Endothelial cell of umbilical vein (primary cell): Measurements from ENCODE around the gene AGT. TPM values are rescaled to one million over a fixed set of nuclear protein-coding genes. Genes with fewer than 3 reads are reported as not detected.

Source experiments
- BruUV-seq: library from RNA; stranded (reverse); fragments of 400-500 nt; replicated peaks from 2 replicates; lab custom pipeline; 2021; lab: Mats Ljungman, UMichigan
- CTCF ChIA-PET: fragments of 300-600, 350-600 bp; sonication (Branson Sonifier 250); formaldehyde crosslinking; loops from one replicate; lab custom pipeline; 2021; ENCODE audit warnings: antibody characterized with exemption, inconsistent platforms; lab: Charles Lee
- POLR2A ChIA-PET: fragments of 300-600, 350-600 bp; sonication (Branson Sonifier 250); formaldehyde crosslinking; loops from one replicate; lab custom pipeline; 2021; ENCODE audit warnings: antibody characterized with exemption, inconsistent platforms; lab: Charles Lee
- DNase-seq: peaks from one replicate; pipeline ENCODE4 v3.0.0-alpha.2; 2011; ENCODE audit warnings: low read depth, low spot score
- FAIRE-seq: peaks from 2 replicates; lab custom pipeline; 2011; peaks lifted over from hg19 to GRCh38; lab: Jason Lieb, UNC
- H2AFZ ChIP-seq: 2 replicates; pipeline ENCODE4 v1.6.0; 2012; ENCODE audit warnings: low read depth, low read length, control low read depth, inconsistent platforms
- H3K27ac ChIP-seq: 2 replicates; pipeline ENCODE4 v1.5.1; 2011; ENCODE audit warnings: low read depth, mild to moderate bottlenecking, control low read depth, low read length, moderate library complexity; ENCODE audit not compliant: insufficient read depth
- H3K27me3 ChIP-seq, 2 experiments: 2 replicates each; pipeline versions ENCODE4 v1.6.0 to v1.6.1; 2011; ENCODE audit warnings: low read length in 2 of 2, mixed read lengths in 1 of 2; ENCODE audit not compliant: control insufficient read depth in 2 of 2, insufficient read depth in 2 of 2
- H3K36me3 ChIP-seq, 2 experiments: 2 replicates in 1 of 2; 3 replicates in 1 of 2; pipeline ENCODE4 v1.5.1; 2011; ENCODE audit warnings: low read length in 2 of 2, mild to moderate bottlenecking in 1 of 2, moderate library complexity in 1 of 2; ENCODE audit not compliant: control insufficient read depth in 2 of 2, insufficient read depth in 2 of 2; ENCODE audit errors: extremely low read depth in 1 of 2
- H3K4me1 ChIP-seq: 3 replicates; pipeline ENCODE4 v1.5.1; 2011; ENCODE audit warnings: mild to moderate bottlenecking, low read length; ENCODE audit not compliant: control insufficient read depth, insufficient read depth; ENCODE audit errors: extremely low read depth
- H3K4me2 ChIP-seq: 2 replicates; pipeline ENCODE4 v1.6.1; 2011; ENCODE audit warnings: low read length, control low read depth, mixed read lengths; ENCODE audit not compliant: insufficient read depth
- H3K4me3 ChIP-seq, 3 experiments: fragments of 200-600 bp in 1 of 3; sonication (generic), shearing (Covaris generic) in 1 of 3; replicated peaks in 1 of 3; 2 replicates each; pipeline ENCODE4 v1.5.1; 2011 to 2016; ENCODE audit warnings: control low read depth in 3 of 3, low read length in 3 of 3, mild to moderate bottlenecking in 2 of 3, inconsistent platforms in 1 of 3, low read depth in 1 of 3, moderate library complexity in 1 of 3; ENCODE audit not compliant: insufficient read depth in 1 of 3
- H3K79me2 ChIP-seq: 2 replicates; pipeline ENCODE4 v1.6.0; 2012; ENCODE audit warnings: low read length, inconsistent platforms; ENCODE audit not compliant: control insufficient read depth, insufficient read depth
- H3K9ac ChIP-seq: replicated peaks from 2 replicates; pipeline ENCODE3; 2011; ENCODE audit warnings: low read length, control low read depth; ENCODE audit not compliant: insufficient read depth; ENCODE audit errors: extremely low read depth
- H3K9me1 ChIP-seq: replicated peaks from 3 replicates; pipeline ENCODE4 v1.6.0; 2011; ENCODE audit warnings: mild to moderate bottlenecking, low read length; ENCODE audit not compliant: control insufficient read depth, insufficient read depth; ENCODE audit errors: extremely low read depth
- H3K9me3 ChIP-seq: replicated peaks from 2 replicates; pipeline ENCODE4 v1.5.1; 2012; ENCODE audit warnings: low read length, inconsistent platforms; ENCODE audit not compliant: control insufficient read depth, insufficient read depth
- H4K20me1 ChIP-seq: replicated peaks from 2 replicates; pipeline ENCODE3; 2011; ENCODE audit warnings: mild to moderate bottlenecking, low read length; ENCODE audit not compliant: control insufficient read depth, insufficient read depth; ENCODE audit errors: extremely low read depth
- EZH2 ChIP-seq: IDR thresholded peaks from 2 replicates; pipeline ENCODE4 v1.6.1; 2012; ENCODE audit warnings: borderline replicate concordance, low read depth, mild to moderate bottlenecking, moderate library complexity, low read length, inconsistent platforms; ENCODE audit not compliant: severe bottlenecking
- FOS ChIP-seq: IDR thresholded peaks from 2 replicates; pipeline ENCODE4 v1.6.1; 2011; ENCODE audit warnings: mild to moderate bottlenecking, low read length, moderate library complexity, borderline replicate concordance; ENCODE audit not compliant: insufficient read depth
- GATA2 ChIP-seq: IDR thresholded peaks from 2 replicates; pipeline ENCODE4 v1.7.0; 2011; ENCODE audit warnings: low read depth, mild to moderate bottlenecking, moderate library complexity, mixed read lengths, low read length; ENCODE audit not compliant: insufficient read length, insufficient read depth
- JUN ChIP-seq: IDR thresholded peaks from 2 replicates; pipeline ENCODE4 v1.6.1; 2011; ENCODE audit warnings: borderline replicate concordance, low read depth; ENCODE audit not compliant: insufficient read length, insufficient read depth
- MYC ChIP-seq: IDR thresholded peaks from one replicate; pipeline ENCODE4 v1.6.1; 2011; ENCODE audit warnings: mild to moderate bottlenecking, low read depth, low read length
- POLR2A ChIP-seq: IDR thresholded peaks from 2 replicates; pipeline ENCODE4 v1.6.1; 2012; ENCODE audit warnings: low read depth, mild to moderate bottlenecking, control low read depth, low read length
- POLR2AphosphoS5 ChIP-seq: IDR thresholded peaks from 2 replicates; pipeline ENCODE4 v1.6.1; 2012; ENCODE audit warnings: low read depth, mild to moderate bottlenecking, control low read depth, low read length, moderate library complexity; ENCODE audit not compliant: insufficient read depth
- dilution Hi-C: fragments of 300-500 bp; cut with MboI; formaldehyde crosslinking; loops from one replicate; pipeline ENCODE4 v1.15.0; 2019; ENCODE audit warnings: low sequenced_read_pairs; ENCODE audit not compliant: extremely low pct_ligation_motif_present
- intact Hi-C: fragments of 100-400 bp; cut with micrococcal nuclease; formaldehyde crosslinking; loops from one replicate; pipeline ENCODE4 v1.10.0; 2022
- polyA plus RNA-seq, 4 experiments: library from polyadenylated mRNA; depleted of rRNA in 3 of 4; stranded (reverse) in 3 of 4; unstranded in 1 of 4; fragments of >200 nt; gene quantifications; 2 replicates each; pipeline versions ENCODE4 v1.2.1 to v1.2.3, GENCODE V29; 2011 to 2012; ENCODE audit warnings: missing spikeins in 1 of 4
- total RNA-seq: library from RNA; stranded (reverse); gene quantifications from 2 replicates; pipeline ENCODE4 v1.2.3, GENCODE V29; 2021
- TF ChIP-seq, protein P1 (sequence below): IDR thresholded peaks from 2 replicates; pipeline ENCODE4 v1.6.1; 2011; ENCODE audit not compliant: insufficient read depth, insufficient read length
- TF ChIP-seq, protein P2 (sequence below), 2 donors: IDR thresholded peaks; 1 replicate in 1 of 2; 2 replicates in 1 of 2; pipeline ENCODE4 v1.5.1; 2011; ENCODE audit warnings: low read length in 2 of 2, mild to moderate bottlenecking in 2 of 2, moderate library complexity in 2 of 2, control low read depth in 1 of 2, inconsistent platforms in 1 of 2, low read depth in 1 of 2; ENCODE audit not compliant: insufficient read depth in 1 of 2; ENCODE audit errors: extremely low read depth in 1 of 2

AGT gene
- total and polyA plus RNA-seq, 2 donors (not counting 3 experiments of a cell fraction or from before 2014, with no cell fraction given): not detected

DNA sequence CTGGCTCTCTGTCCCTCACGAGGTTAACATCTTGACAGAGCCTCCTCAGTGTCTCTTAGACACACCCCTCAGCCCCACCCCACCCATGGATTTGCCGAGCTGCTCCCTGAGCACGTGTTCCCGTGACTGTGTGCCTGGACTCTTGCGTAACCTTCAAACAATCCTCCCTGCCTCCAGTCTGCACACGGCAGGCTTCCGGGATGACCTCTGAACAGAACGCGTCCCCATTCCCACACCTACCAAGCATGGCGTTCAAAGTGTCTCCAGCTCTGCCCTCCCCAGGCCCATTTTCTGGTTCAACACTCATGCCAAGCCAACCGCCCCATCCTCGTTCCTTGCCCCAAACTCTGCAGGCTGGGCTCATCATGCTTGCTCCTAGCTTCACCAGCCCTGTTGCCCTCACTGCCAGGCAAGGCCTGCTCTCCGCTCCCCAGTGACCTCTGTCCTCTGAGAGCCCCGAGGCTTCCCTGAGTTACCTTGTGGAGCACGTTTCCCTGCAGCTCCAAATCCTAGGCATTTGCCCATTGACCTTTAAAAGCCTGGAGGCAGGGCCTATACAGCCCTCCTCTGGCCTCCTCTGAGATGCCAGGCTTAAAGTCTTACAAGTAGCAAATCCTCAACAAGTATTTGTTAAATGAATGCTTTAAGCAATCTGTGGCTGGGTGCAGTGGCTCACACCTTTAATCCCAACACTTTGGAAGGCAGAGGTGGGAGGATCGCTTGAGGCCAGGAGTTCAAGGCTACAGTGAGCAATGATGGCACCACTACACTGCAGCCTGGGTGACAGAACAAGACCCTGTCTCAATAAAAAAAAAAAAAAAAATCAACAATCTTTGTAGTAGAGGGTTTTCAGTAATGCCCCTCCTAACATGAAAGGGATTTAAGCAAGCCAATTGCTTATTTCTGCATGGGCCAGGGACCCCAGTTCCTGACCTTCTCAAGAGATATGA, 5.0 kb downstream of the AGT start:
- Histone ChIP-seq H3K27ac (no peak overlapping the region), H3K4me2 (no peak overlapping the region), H3K4me3 (no peak overlapping the region), H3K9me3 (no peaks in the 10 kb centered on the region), H4K20me1 (no peaks in the 10 kb centered on the region), H3K36me3 (no peaks in the 10 kb centered on the region), H2AFZ (no peak overlapping the region), H3K9ac (no peak overlapping the region), H3K79me2 (no peaks in the 10 kb centered on the region), H3K27me3 (no peaks in the 10 kb centered on the region), H3K9me1 (no peaks in the 10 kb centered on the region), H3K4me1 (no peaks in the 10 kb centered on the region)
- POLR2A ChIA-PET: no interaction called here
- dilution Hi-C loops (no loop called here), intact Hi-C loops (no loop called here)
- FAIRE-seq: no peak
- no peak for TF ChIP-seq GATA2
- no peak for TF ChIP-seq FOS
- no peak for TF ChIP-seq JUN
- TF ChIP-seq POLR2AphosphoS5: no peak
- no peak for TF ChIP-seq EZH2
- TF ChIP-seq, protein P1, sequence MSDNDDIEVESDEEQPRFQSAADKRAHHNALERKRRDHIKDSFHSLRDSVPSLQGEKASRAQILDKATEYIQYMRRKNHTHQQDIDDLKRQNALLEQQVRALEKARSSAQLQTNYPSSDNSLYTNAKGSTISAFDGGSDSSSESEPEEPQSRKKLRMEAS: no peak
- no peak for TF ChIP-seq MYC
- TF ChIP-seq, protein P2, sequence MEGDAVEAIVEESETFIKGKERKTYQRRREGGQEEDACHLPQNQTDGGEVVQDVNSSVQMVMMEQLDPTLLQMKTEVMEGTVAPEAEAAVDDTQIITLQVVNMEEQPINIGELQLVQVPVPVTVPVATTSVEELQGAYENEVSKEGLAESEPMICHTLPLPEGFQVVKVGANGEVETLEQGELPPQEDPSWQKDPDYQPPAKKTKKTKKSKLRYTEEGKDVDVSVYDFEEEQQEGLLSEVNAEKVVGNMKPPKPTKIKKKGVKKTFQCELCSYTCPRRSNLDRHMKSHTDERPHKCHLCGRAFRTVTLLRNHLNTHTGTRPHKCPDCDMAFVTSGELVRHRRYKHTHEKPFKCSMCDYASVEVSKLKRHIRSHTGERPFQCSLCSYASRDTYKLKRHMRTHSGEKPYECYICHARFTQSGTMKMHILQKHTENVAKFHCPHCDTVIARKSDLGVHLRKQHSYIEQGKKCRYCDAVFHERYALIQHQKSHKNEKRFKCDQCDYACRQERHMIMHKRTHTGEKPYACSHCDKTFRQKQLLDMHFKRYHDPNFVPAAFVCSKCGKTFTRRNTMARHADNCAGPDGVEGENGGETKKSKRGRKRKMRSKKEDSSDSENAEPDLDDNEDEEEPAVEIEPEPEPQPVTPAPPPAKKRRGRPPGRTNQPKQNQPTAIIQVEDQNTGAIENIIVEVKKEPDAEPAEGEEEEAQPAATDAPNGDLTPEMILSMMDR (IDR thresholded peaks at IDR 0.05; ENCODE audit: extremely low read depth in 1 of 2, insufficient read depth in 1 of 2, low read depth in 1 of 2, low read length in 2 of 2): no peak
- TF ChIP-seq POLR2A: no peak
- BruUV-seq: no TSS peak
- CTCF ChIA-PET: no interaction called here
- DNase-seq: no peak
